PC-9 (cell line): ENCODE results near the gene THOC6.

ENCODE experiments used
- EZH2 ChIP-seq: fragments of 200-600 bp; sonication (generic); IDR thresholded peaks from 2 replicates; pipeline ENCODE4 v1.8.0; 2017; ENCODE audit warnings: antibody characterized with exemption, low read depth
- TF ChIP-seq, protein P1 (sequence below): fragments of 200-600 bp; sonication (generic); conservative IDR thresholded peaks from 2 replicates; pipeline ENCODE4 v1.6.1; 2017; ENCODE audit warnings: mixed run types, antibody characterized with exemption, mild to moderate bottlenecking, moderate library complexity

GRCh38 chr16:3013491-3013951 lies 10.3 kb upstream of the THOC6 start:
- TF ChIP-seq, protein P1, sequence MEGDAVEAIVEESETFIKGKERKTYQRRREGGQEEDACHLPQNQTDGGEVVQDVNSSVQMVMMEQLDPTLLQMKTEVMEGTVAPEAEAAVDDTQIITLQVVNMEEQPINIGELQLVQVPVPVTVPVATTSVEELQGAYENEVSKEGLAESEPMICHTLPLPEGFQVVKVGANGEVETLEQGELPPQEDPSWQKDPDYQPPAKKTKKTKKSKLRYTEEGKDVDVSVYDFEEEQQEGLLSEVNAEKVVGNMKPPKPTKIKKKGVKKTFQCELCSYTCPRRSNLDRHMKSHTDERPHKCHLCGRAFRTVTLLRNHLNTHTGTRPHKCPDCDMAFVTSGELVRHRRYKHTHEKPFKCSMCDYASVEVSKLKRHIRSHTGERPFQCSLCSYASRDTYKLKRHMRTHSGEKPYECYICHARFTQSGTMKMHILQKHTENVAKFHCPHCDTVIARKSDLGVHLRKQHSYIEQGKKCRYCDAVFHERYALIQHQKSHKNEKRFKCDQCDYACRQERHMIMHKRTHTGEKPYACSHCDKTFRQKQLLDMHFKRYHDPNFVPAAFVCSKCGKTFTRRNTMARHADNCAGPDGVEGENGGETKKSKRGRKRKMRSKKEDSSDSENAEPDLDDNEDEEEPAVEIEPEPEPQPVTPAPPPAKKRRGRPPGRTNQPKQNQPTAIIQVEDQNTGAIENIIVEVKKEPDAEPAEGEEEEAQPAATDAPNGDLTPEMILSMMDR: peak; percentile 26; the same call in 1 of the 2 replicates
- TF ChIP-seq EZH2: no peak
